Measurements from ENCODE around the gene OSTN. TPM values are rescaled to one million over a fixed set of nuclear protein-coding genes. Genes with fewer than 3 reads are reported as not detected.

Gene OSTN
- polyA plus RNA-seq, 1 of the 3 experiments (the other 2 are of a cell fraction), result 0.02 TPM

DNA sequence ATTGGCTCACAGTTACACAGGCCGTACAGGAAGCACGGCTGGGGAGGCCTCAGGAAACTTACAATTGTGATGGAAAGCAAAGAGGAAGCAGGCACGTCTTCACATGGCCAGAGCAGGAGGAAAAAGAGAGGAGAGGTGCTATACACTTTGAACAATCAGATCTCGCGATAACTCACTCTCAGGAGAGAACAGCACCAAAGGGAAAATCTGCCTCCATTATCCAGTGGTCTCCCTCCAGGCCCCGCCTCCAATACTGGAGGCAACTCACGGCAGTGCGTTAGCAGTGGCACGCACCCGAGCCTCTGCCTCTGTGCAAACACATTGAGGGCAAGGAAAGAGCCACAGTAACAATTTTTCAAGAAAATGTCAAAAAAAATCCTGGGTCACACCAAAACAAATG is 11.0 kb downstream of the OSTN start (continued):
- TF ChIP-seq RAD21 (IDR thresholded peaks at IDR 0.05; ENCODE audit: low read length) (no peak), EZH2phosphoT487 (IDR thresholded peaks at IDR 0.05; ENCODE audit: borderline replicate concordance, low read depth) (no peak)

DNA sequence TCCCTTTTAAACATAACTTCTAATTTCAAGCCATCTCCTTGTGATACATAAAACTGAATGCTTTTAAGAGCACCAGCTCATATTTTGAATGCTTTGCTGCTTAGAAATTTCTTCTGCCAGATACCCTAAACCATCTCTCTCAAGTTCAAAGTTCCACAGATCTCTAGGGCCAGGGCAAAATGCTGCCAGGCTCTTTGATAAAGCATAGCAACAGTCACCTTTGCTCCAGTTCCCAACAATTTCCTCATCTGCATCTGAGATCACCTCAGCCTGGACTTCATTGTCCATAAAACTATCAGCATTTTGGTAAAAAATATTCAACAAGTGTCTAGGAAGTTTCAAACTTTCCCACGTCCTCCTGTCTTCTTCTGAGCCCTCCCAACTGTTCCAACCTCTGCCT is 17.5 kb downstream of the OSTN start:
- POLR2A ChIA-PET, result no interaction called here
- Histone ChIP-seq H3K36me3 (replicated peaks in 1 of 2; ENCODE audit: control insufficient read depth in 1 of 2, insufficient read depth in 2 of 2, low read length in 1 of 2) (no peaks in the 10 kb centered on the region), H3K4me3 (ENCODE audit: low read depth in 2 of 2, low read length in 1 of 2) (no peak overlapping the region), H3K27ac (ENCODE audit: low read depth in 2 of 2, low read length in 1 of 2) (no peak overlapping the region), H3F3A (replicated peaks; ENCODE audit: insufficient read depth) (no peaks in the 10 kb centered on the region), H3K4me2 (no peak overlapping the region), H3K9me3 (no peaks in the 10 kb centered on the region; the same call in 1 of the 2 replicates), H2AFZ (ENCODE audit: low read depth) (no peak overlapping the region), H3K4me1 (ENCODE audit: control insufficient read depth in 1 of 2, insufficient read depth in 2 of 2, low read depth in 1 of 2, low read length in 1 of 2) (no peaks in the 10 kb centered on the region), H4K20me1 (ENCODE audit: insufficient read depth) (no peaks in the 10 kb centered on the region), H3K79me2 (ENCODE audit: insufficient read depth) (no peaks in the 10 kb centered on the region), H3K9me2 (no peaks in the 10 kb centered on the region), H3K9ac (no peak overlapping the region), H3K27me3 (ENCODE audit: insufficient read depth) (no peaks in the 10 kb centered on the region)
- CTCF ChIA-PET, result no interaction called here
- TF ChIP-seq, protein P1, sequence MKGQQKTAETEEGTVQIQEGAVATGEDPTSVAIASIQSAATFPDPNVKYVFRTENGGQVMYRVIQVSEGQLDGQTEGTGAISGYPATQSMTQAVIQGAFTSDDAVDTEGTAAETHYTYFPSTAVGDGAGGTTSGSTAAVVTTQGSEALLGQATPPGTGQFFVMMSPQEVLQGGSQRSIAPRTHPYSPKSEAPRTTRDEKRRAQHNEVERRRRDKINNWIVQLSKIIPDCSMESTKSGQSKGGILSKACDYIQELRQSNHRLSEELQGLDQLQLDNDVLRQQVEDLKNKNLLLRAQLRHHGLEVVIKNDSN (IDR thresholded peaks at IDR 0.05; ENCODE audit: borderline replicate concordance, low read depth), result no peak
- TF ChIP-seq, protein P2, sequence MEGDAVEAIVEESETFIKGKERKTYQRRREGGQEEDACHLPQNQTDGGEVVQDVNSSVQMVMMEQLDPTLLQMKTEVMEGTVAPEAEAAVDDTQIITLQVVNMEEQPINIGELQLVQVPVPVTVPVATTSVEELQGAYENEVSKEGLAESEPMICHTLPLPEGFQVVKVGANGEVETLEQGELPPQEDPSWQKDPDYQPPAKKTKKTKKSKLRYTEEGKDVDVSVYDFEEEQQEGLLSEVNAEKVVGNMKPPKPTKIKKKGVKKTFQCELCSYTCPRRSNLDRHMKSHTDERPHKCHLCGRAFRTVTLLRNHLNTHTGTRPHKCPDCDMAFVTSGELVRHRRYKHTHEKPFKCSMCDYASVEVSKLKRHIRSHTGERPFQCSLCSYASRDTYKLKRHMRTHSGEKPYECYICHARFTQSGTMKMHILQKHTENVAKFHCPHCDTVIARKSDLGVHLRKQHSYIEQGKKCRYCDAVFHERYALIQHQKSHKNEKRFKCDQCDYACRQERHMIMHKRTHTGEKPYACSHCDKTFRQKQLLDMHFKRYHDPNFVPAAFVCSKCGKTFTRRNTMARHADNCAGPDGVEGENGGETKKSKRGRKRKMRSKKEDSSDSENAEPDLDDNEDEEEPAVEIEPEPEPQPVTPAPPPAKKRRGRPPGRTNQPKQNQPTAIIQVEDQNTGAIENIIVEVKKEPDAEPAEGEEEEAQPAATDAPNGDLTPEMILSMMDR (IDR thresholded peaks at IDR 0.05), result no peak
- no peak for TF ChIP-seq TEAD4 (IDR thresholded peaks at IDR 0.05; ENCODE audit: borderline replicate concordance, insufficient read depth)
- no peak for TF ChIP-seq MXI1 (IDR thresholded peaks at IDR 0.05; ENCODE audit: low read depth, low read length)
- TF ChIP-seq EP300 (IDR thresholded peaks at IDR 0.05; ENCODE audit: borderline replicate concordance in 1 of 2, low read depth in 1 of 2, low read length in 1 of 2), result no peak
- TF ChIP-seq, protein P3, sequence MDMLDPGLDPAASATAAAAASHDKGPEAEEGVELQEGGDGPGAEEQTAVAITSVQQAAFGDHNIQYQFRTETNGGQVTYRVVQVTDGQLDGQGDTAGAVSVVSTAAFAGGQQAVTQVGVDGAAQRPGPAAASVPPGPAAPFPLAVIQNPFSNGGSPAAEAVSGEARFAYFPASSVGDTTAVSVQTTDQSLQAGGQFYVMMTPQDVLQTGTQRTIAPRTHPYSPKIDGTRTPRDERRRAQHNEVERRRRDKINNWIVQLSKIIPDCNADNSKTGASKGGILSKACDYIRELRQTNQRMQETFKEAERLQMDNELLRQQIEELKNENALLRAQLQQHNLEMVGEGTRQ (IDR thresholded peaks at IDR 0.05; ENCODE audit: borderline replicate concordance, low read depth, low read length), result no peak
- no peak for TF ChIP-seq GABPA (IDR thresholded peaks at IDR 0.05; ENCODE audit: low read depth)
- TF ChIP-seq SMC3 (IDR thresholded peaks at IDR 0.05; ENCODE audit: low read depth, low read length), result no peak
- TF ChIP-seq POLR2AphosphoS5 (IDR thresholded peaks at IDR 0.05; ENCODE audit: low read depth, low read length), result no peak
- TF ChIP-seq RFX5 (IDR thresholded peaks at IDR 0.05; ENCODE audit: low read length), result no peak
- TF ChIP-seq, protein P4, sequence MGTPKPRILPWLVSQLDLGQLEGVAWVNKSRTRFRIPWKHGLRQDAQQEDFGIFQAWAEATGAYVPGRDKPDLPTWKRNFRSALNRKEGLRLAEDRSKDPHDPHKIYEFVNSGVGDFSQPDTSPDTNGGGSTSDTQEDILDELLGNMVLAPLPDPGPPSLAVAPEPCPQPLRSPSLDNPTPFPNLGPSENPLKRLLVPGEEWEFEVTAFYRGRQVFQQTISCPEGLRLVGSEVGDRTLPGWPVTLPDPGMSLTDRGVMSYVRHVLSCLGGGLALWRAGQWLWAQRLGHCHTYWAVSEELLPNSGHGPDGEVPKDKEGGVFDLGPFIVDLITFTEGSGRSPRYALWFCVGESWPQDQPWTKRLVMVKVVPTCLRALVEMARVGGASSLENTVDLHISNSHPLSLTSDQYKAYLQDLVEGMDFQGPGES (IDR thresholded peaks at IDR 0.05; ENCODE audit: low read depth, low read length), result no peak
- TF ChIP-seq FOXM1 (IDR thresholded peaks at IDR 0.05; ENCODE audit: low read depth), result no peak
- no peak for DNase-seq
- WGBS (ENCODE audit: low lambda C conversion rate), result 6% methylated on average over 1 of the region's 1 CpG
